DOHH2 (cell line): ENCODE measurements around the gene NCAPG2.

Experiments used
- H3F3A ChIP-seq: fragments of 200-600 bp; sonication (generic), shearing (Covaris generic); 2 replicates; pipeline ENCODE4 v1.6.0; 2016; ENCODE audit warnings: antibody characterized with exemption, mild to moderate bottlenecking; ENCODE audit not compliant: control insufficient read depth, insufficient read depth
- H3K27ac ChIP-seq: fragments of 200-600 bp; sonication (generic); 2 replicates; pipeline ENCODE4 v1.5.1; 2014; ENCODE audit warnings: low read depth, mild to moderate bottlenecking, low read length, moderate library complexity
- H3K27me3 ChIP-seq: fragments of 200-600 bp; sonication (generic); 2 replicates; pipeline ENCODE4 v1.6.1; 2014; ENCODE audit warnings: mild to moderate bottlenecking, low read length, mixed read lengths; ENCODE audit not compliant: control insufficient read depth
- H3K36me3 ChIP-seq: fragments of 200-600 bp; sonication (generic); 2 replicates; pipeline ENCODE4 v1.6.1; 2014; ENCODE audit warnings: mild to moderate bottlenecking, low read length, moderate library complexity, mixed read lengths; ENCODE audit not compliant: control insufficient read depth
- H3K4me1 ChIP-seq: fragments of 200-600 bp; sonication (generic); 2 replicates; pipeline ENCODE4 v1.6.1; 2014; ENCODE audit warnings: mild to moderate bottlenecking, low read length, mixed read lengths; ENCODE audit not compliant: control insufficient read depth
- H3K4me2 ChIP-seq: fragments of 200-600 bp; sonication (generic); 2 replicates; pipeline ENCODE4 v1.6.0; 2014; ENCODE audit warnings: mild to moderate bottlenecking, low read length, moderate library complexity
- H3K4me3 ChIP-seq: fragments of 200-600 bp; sonication (generic); 2 replicates; pipeline ENCODE4 v1.5.1; 2014; ENCODE audit warnings: mild to moderate bottlenecking, low read length, mixed read lengths
- H3K79me2 ChIP-seq: fragments of 200-600 bp; sonication (generic); 2 replicates; pipeline ENCODE4 v1.6.1; 2014; ENCODE audit warnings: mild to moderate bottlenecking, low read length, mixed read lengths; ENCODE audit not compliant: control insufficient read depth
- H3K9me2 ChIP-seq: fragments of 200-600 bp; sonication (generic); replicated peaks from 2 replicates; pipeline ENCODE4 v1.6.1; 2014; ENCODE audit warnings: mild to moderate bottlenecking, low read length, mixed read lengths; ENCODE audit not compliant: control insufficient read depth
- H3K9me3 ChIP-seq: fragments of 200-600 bp; sonication (generic); 2 replicates; pipeline ENCODE4 v1.6.1; 2014; ENCODE audit warnings: antibody characterized with exemption, low read length, mixed read lengths; ENCODE audit not compliant: control insufficient read depth, insufficient read depth
- H4K20me1 ChIP-seq: fragments of 200-600 bp; sonication (generic); 2 replicates; pipeline ENCODE4 v1.6.0; 2014; ENCODE audit warnings: low read depth, mild to moderate bottlenecking, antibody characterized with exemption, low read length, moderate library complexity; ENCODE audit not compliant: control insufficient read depth, insufficient read depth
- CTCF ChIP-seq: fragments of 200-600 bp; sonication (generic); IDR thresholded peaks from one replicate; pipeline ENCODE4 v1.5.1; 2014; ENCODE audit warnings: antibody characterized with exemption, mild to moderate bottlenecking, low read depth, low read length; ENCODE audit not compliant: poor library complexity, severe bottlenecking
- EZH2phosphoT487 ChIP-seq: fragments of 200-600 bp; sonication (generic); IDR thresholded peaks from 2 replicates; pipeline ENCODE4 v1.6.1; 2017; ENCODE audit warnings: borderline replicate concordance, mild to moderate bottlenecking, antibody characterized with exemption, low read length, moderate library complexity, mixed read lengths

The NCAPG2 gene

GRCh38 chr7:158731761-158732160, 27.2 kb upstream of the NCAPG2 start:
- Histone ChIP-seq H3K9me3 (no peaks in the 10 kb centered on the region), H3K9me2 (no peaks in the 10 kb centered on the region), H3F3A (no peaks in the 10 kb centered on the region), H4K20me1 (no peaks in the 10 kb centered on the region), H3K4me3 (no peak overlapping the region), H3K4me2 (no peak overlapping the region), H3K27me3 (no peaks in the 10 kb centered on the region), H3K79me2 (no peaks in the 10 kb centered on the region), H3K36me3 (peaks cover under 1% of the 10 kb centered on the region; the same call in 1 of the 2 replicates), H3K4me1 (no peaks in the 10 kb centered on the region), H3K27ac (no peak overlapping the region)
- TF ChIP-seq CTCF = no peak
- no peak for TF ChIP-seq EZH2phosphoT487

GRCh38 chr7:158730383-158731346, 26.1 kb upstream of the NCAPG2 start:
- no peak overlapping the region for H3K4me2 ChIP-seq
- H3K9me3 ChIP-seq = no peaks in the 10 kb centered on the region
- no peaks in the 10 kb centered on the region for H3K36me3 ChIP-seq
- H3K4me1 ChIP-seq = no peaks in the 10 kb centered on the region
- no peak for TF ChIP-seq EZH2phosphoT487
- no peak for TF ChIP-seq CTCF
- no peaks in the 10 kb centered on the region for H3F3A ChIP-seq
- H3K9me2 ChIP-seq = no peaks in the 10 kb centered on the region
- H3K4me3 ChIP-seq = no peak overlapping the region
- no peaks in the 10 kb centered on the region for H4K20me1 ChIP-seq
- peaks cover under 1% of the 10 kb centered on the region; the same call in 1 of the 2 replicates for H3K27me3 ChIP-seq
- no peak overlapping the region for H3K27ac ChIP-seq
- no peaks in the 10 kb centered on the region for H3K79me2 ChIP-seq

GRCh38 chr7:158729646-158730382, 25.2 kb upstream of the NCAPG2 start:
- Histone ChIP-seq H3K79me2 (no peaks in the 10 kb centered on the region), H4K20me1 (no peaks in the 10 kb centered on the region), H3K4me2 (no peak overlapping the region), H3K4me1 (no peaks in the 10 kb centered on the region), H3K4me3 (no peak overlapping the region), H3K36me3 (no peaks in the 10 kb centered on the region), H3K9me2 (no peaks in the 10 kb centered on the region), H3K27ac (no peak overlapping the region), H3K27me3 (peaks cover 2% of the 10 kb centered on the region; the same call in 1 of the 2 replicates), H3F3A (no peaks in the 10 kb centered on the region), H3K9me3 (no peaks in the 10 kb centered on the region)
- TF ChIP-seq CTCF (no peak), EZH2phosphoT487 (no peak)
